22Rv1 (cell line): ENCODE results near the gene LMNA.

Experiments used
- CTCF ChIP-seq: fragments of 450-650 bp; IDR thresholded peaks from 2 replicates; pipeline ENCODE4 v1.5.1; 2017; ENCODE audit warnings: mild to moderate bottlenecking
- ZFX ChIP-seq: fragments of 450-650 bp; IDR thresholded peaks from 2 replicates; pipeline ENCODE4 v1.6.1; 2017; ENCODE audit warnings: antibody characterized with exemption, borderline replicate concordance

- TF ChIP-seq CTCF (no peak), ZFX (no peak)
Observed at GRCh38 chr1:156099282-156099681, 15.2 kb upstream of the LMNA start.
